HEK293T (cell line): ENCODE results near the gene ACIN1.
A peak's percentile ranks its signal among the peaks of the same experiment; 100 is the strongest.

Source experiments
- CTCF ChIA-PET: fragments of 350-600 bp; formaldehyde crosslinking; extraction: SDS; loops from one replicate; lab custom pipeline; 2021; ENCODE audit warnings: antibody characterized with exemption, inconsistent platforms; lab: Yijun Ruan, JAX
- POLR2A ChIA-PET: fragments of 350-600 bp; formaldehyde crosslinking; extraction: SDS; loops from one replicate; lab custom pipeline; 2020; ENCODE audit warnings: antibody characterized with exemption, inconsistent platforms; lab: Yijun Ruan, JAX
- DNase-seq: peaks from one replicate; pipeline ENCODE4 v3.0.0; 2012; ENCODE audit warnings: mixed read lengths; ENCODE audit errors: extremely low spot score
- ARNT ChIP-seq: fragments of 450-650 bp; IDR thresholded peaks from 2 replicates; pipeline ENCODE4 v1.6.1; 2017; ENCODE audit warnings: mild to moderate bottlenecking
- BHLHE40 ChIP-seq: fragments of 450-650 bp; IDR thresholded peaks from 2 replicates; pipeline ENCODE4 v1.6.1; 2016; ENCODE audit warnings: mild to moderate bottlenecking, moderate library complexity, borderline replicate concordance
- CTBP1 ChIP-seq: fragments of 450-650 bp; IDR thresholded peaks from 2 replicates; pipeline ENCODE4 v1.6.1; 2016; ENCODE audit warnings: borderline replicate concordance
- ELF4 ChIP-seq: fragments of 450-650 bp; IDR thresholded peaks from 2 replicates; pipeline ENCODE4 v1.6.1; 2017; ENCODE audit warnings: antibody characterized with exemption
- FOXA1 ChIP-seq: fragments of 450-650 bp; IDR thresholded peaks from 2 replicates; pipeline ENCODE4 v1.6.1; 2016; ENCODE audit warnings: mild to moderate bottlenecking
- FOXK2 ChIP-seq: fragments of 450-650 bp; IDR thresholded peaks from 2 replicates; pipeline ENCODE4 v1.6.1; 2016; ENCODE audit warnings: mild to moderate bottlenecking
- FOXM1 ChIP-seq: fragments of 450-650 bp; IDR thresholded peaks from 2 replicates; pipeline ENCODE4 v1.6.1; 2017; ENCODE audit warnings: mild to moderate bottlenecking, borderline replicate concordance
- HDGF ChIP-seq: fragments of 450-650 bp; IDR thresholded peaks from 2 replicates; pipeline ENCODE4 v1.6.1; 2017; ENCODE audit warnings: antibody characterized with exemption, borderline replicate concordance
- L3MBTL2 ChIP-seq: fragments of 450-650 bp; conservative IDR thresholded peaks from 2 replicates; pipeline ENCODE4 v1.6.1; 2016; ENCODE audit warnings: mild to moderate bottlenecking
- LEF1 ChIP-seq: fragments of 450-650 bp; IDR thresholded peaks from 2 replicates; pipeline ENCODE4 v1.6.1; 2017; ENCODE audit warnings: mild to moderate bottlenecking, borderline replicate concordance
- NFRKB ChIP-seq: fragments of 450-650 bp; IDR thresholded peaks from 2 replicates; pipeline ENCODE4 v1.6.1; 2016; ENCODE audit warnings: mild to moderate bottlenecking, moderate library complexity
- PKNOX1 ChIP-seq: fragments of 450-650 bp; IDR thresholded peaks from 2 replicates; pipeline ENCODE4 v1.6.1; 2016
- SP1 ChIP-seq: fragments of 450-650 bp; IDR thresholded peaks from 2 replicates; pipeline ENCODE4 v1.6.1; 2017
- SUZ12 ChIP-seq: fragments of 450-650 bp; IDR thresholded peaks from 2 replicates; pipeline ENCODE4 v1.6.1; 2016; ENCODE audit warnings: mild to moderate bottlenecking
- TARDBP ChIP-seq: fragments of 450-650 bp; IDR thresholded peaks from 2 replicates; pipeline ENCODE4 v1.6.1; 2016
- ZNF384 ChIP-seq: fragments of 450-650 bp; IDR thresholded peaks from 2 replicates; pipeline ENCODE4 v1.6.1; 2016

ACIN1 gene

GRCh38 chr14:23097786-23098185 is 2.9 kb upstream of the ACIN1 start:
- POLR2A ChIA-PET, result interaction anchor here (0.6 to 1.7 kb wide), 3 partner anchors 12 to 141 kb away, joined by 3 to 6 read pairs (median 3); partner anchors contain the start of gene HAUS4
- no peak for DNase-seq
- CTCF ChIA-PET, result interaction anchor here (0.6 kb wide), 1 partner anchor 25 kb away, joined by 3 read pairs; no protein-coding TSS in a partner anchor
- no peak for TF ChIP-seq L3MBTL2
- no peak for TF ChIP-seq LEF1
- no peak for TF ChIP-seq SUZ12
- TF ChIP-seq SP1, result no peak
- TF ChIP-seq FOXA1, result no peak
- no peak for TF ChIP-seq PKNOX1
- no peak for TF ChIP-seq CTBP1
- no peak for TF ChIP-seq FOXK2
- no peak for TF ChIP-seq ELF4
- TF ChIP-seq BHLHE40, result no peak
- TF ChIP-seq HDGF, result no peak
- no peak for TF ChIP-seq FOXM1
- TF ChIP-seq TARDBP, result no peak

GRCh38 chr14:23095196-23096108 is 516 bp upstream of the ACIN1 start, which contains the start of gene C14orf119:
C14orf119 (plus strand) TSS chr14:23095505; CDS start chr14:23097659, 2,154 bp downstream.
- ChIA-PET POLR2A (interaction anchor here (0.6 to 3.3 kb wide), 54 partner anchors 9 to 998 kb away, joined by 3 to 71 read pairs (median 4); partner anchors contain the start of genes CDH24, CIROP, HAUS4 and HOMEZ), CTCF (interaction anchor here (0.6 to 2.6 kb wide), 13 partner anchors 9 to 122 kb away, joined by 3 to 26 read pairs (median 3); no protein-coding TSS in a partner anchor)
- peak; percentile 99 for DNase-seq
- TF ChIP-seq L3MBTL2 (no peak), ELF4 (peak; percentile 72), FOXA1 (no peak), SP1 (no peak)

- ChIA-PET POLR2A (interaction anchor here (0.6 to 3.3 kb wide), 33 partner anchors 8 to 1000 kb away, joined by 3 to 71 read pairs (median 6); partner anchors contain the start of genes CDH24, CIROP, HAUS4 and HOMEZ), CTCF (interaction anchor here (0.6 to 2.6 kb wide), 11 partner anchors 10 to 108 kb away, joined by 3 to 26 read pairs (median 4); no protein-coding TSS in a partner anchor)
- peak; percentile 82 for DNase-seq
- TF ChIP-seq FOXA1, result no peak
- TF ChIP-seq L3MBTL2, result peak; percentile 37; the same call in 1 of the 2 replicates
- no peak for TF ChIP-seq SUZ12
- no peak for TF ChIP-seq ELF4
Measured at GRCh38 chr14:23093991-23094665, 808 bp downstream of the ACIN1 start.

- DNase-seq, result no peak
Measured at GRCh38 chr14:23093526-23093925, 1.4 kb downstream of the ACIN1 start.

GRCh38 chr14:23093104-23093503 is 1.8 kb downstream of the ACIN1 start:
- TF ChIP-seq SP1, result no peak
- no peak for TF ChIP-seq FOXA1
- no peak for TF ChIP-seq PKNOX1
- no peak for TF ChIP-seq LEF1
- TF ChIP-seq ARNT, result no peak
- TF ChIP-seq ELF4, result no peak
- TF ChIP-seq FOXK2, result no peak
- TF ChIP-seq TARDBP, result no peak
- no peak for TF ChIP-seq L3MBTL2
- TF ChIP-seq ZNF384, result no peak
- no peak for TF ChIP-seq HDGF
- no peak for TF ChIP-seq BHLHE40
- no peak for TF ChIP-seq FOXM1
- TF ChIP-seq NFRKB, result no peak
- no peak for TF ChIP-seq SUZ12
- no peak for TF ChIP-seq CTBP1
- ChIA-PET POLR2A (interaction anchor here (1.3 kb wide), 1 partner anchor 22 kb away, joined by 4 read pairs; no protein-coding TSS in a partner anchor), CTCF (interaction anchor here (1.3 kb wide), 1 partner anchor 24 kb away, joined by 5 read pairs; no protein-coding TSS in a partner anchor)
- DNase-seq, result no peak

More at GRCh38 chr14:23093526-23093925, 1.4 kb downstream of the ACIN1 start:
- CTCF ChIA-PET, result interaction anchor here (2.6 kb wide), 2 partner anchors 17 to 22 kb away, joined by 9 to 17 read pairs; no protein-coding TSS in a partner anchor
- POLR2A ChIA-PET, result interaction anchor here (2.5 to 3.3 kb wide), 3 partner anchors 16 to 33 kb away, joined by 20 to 51 read pairs (median 28); partner anchors contain the start of gene CDH24
- TF ChIP-seq NFRKB, result no peak
- no peak for TF ChIP-seq ELF4
- no peak for TF ChIP-seq FOXK2
- no peak for TF ChIP-seq ZNF384
- TF ChIP-seq FOXA1, result no peak
- TF ChIP-seq TARDBP, result no peak
- no peak for TF ChIP-seq CTBP1
- TF ChIP-seq SP1, result no peak
- TF ChIP-seq L3MBTL2, result no peak
- no peak for TF ChIP-seq LEF1
- TF ChIP-seq ARNT, result no peak
